ENCODE measurements around the gene AGAP3. TPM values are rescaled to one million over a fixed set of nuclear protein-coding genes. Genes with fewer than 3 reads are reported as not detected.

Gene AGAP3
- total and polyA plus RNA-seq, 2 donors from 2014 or later: 35.8 to 64.4 TPM

GRCh38 chr7:151060416-151061212, 25.7 kb upstream of the AGAP3 start:
- peak overlapping the region; percentile 26 to 95 (median 37) for H3K9ac ChIP-seq (ENCODE audit: low read length in 3 of 3)
- no peaks in the 10 kb centered on the region for H3K27me3 ChIP-seq (ENCODE audit: control insufficient read depth, insufficient read depth, low read length)
- DNase-seq (peak in 4 of 5 donors; percentile 39 to 84 (median 51)), FAIRE-seq (no peak)
- H3K27ac ChIP-seq (ENCODE audit: low read depth in 2 of 2, low read length in 2 of 2): peak overlapping the region; percentile 99 to 100
- peak overlapping the region; percentile 56 to 93 (median 71) for H3K4me3 ChIP-seq (ENCODE audit: low read length in 3 of 3)
- no peak for TF ChIP-seq CTCF (IDR thresholded peaks at IDR 0.05; ENCODE audit: borderline replicate concordance, extremely low read depth, insufficient read depth)
- intact Hi-C loops (cut with DNase I): no loop called here
- peaks cover 4 to 38% (median 19%) of the 10 kb centered on the region in 3 donors for H3K4me1 ChIP-seq (ENCODE audit: control insufficient read depth in 2 of 3, insufficient read depth in 2 of 3, low read depth in 1 of 3, low read length in 3 of 3)
- H3K36me3 ChIP-seq (ENCODE audit: control insufficient read depth in 2 of 3, insufficient read depth in 3 of 3, low read length in 3 of 3): peaks cover 0 to 11% (median 7%) of the 10 kb centered on the region in 3 donors
- no peaks in the 10 kb centered on the region for H3K9me3 ChIP-seq (ENCODE audit: control insufficient read depth in 2 of 3, insufficient read depth in 1 of 3, low read length in 3 of 3)

- Histone ChIP-seq H3K9me3 (ENCODE audit: control insufficient read depth in 2 of 3, insufficient read depth in 1 of 3, low read length in 3 of 3) (no peaks in the 10 kb centered on the region), H3K4me3 (ENCODE audit: low read length in 3 of 3) (no peak overlapping the region), H3K27me3 (ENCODE audit: control insufficient read depth, insufficient read depth, low read length) (no peaks in the 10 kb centered on the region), H3K9ac (ENCODE audit: low read length in 3 of 3) (no peak overlapping the region), H3K27ac (ENCODE audit: low read depth in 2 of 2, low read length in 2 of 2) (peak overlapping the region; percentile 11 to 30), H3K36me3 (ENCODE audit: control insufficient read depth in 2 of 3, insufficient read depth in 3 of 3, low read length in 3 of 3) (peaks cover 0 to 11% (median 7%) of the 10 kb centered on the region in 3 donors), H3K4me1 (ENCODE audit: control insufficient read depth in 2 of 3, insufficient read depth in 2 of 3, low read depth in 1 of 3, low read length in 3 of 3) (peaks cover 4 to 38% (median 19%) of the 10 kb centered on the region in 3 donors)
- FAIRE-seq (no peak), DNase-seq (no peak)
- TF ChIP-seq CTCF (IDR thresholded peaks at IDR 0.05; ENCODE audit: borderline replicate concordance, extremely low read depth, insufficient read depth): no peak
- intact Hi-C loops (cut with DNase I): no loop called here
Measured at GRCh38 chr7:151061213-151062110, 24.8 kb upstream of the AGAP3 start.

- H3K27me3 ChIP-seq (ENCODE audit: control insufficient read depth, insufficient read depth, low read length): no peaks in the 10 kb centered on the region
- DNase-seq: no peak
- H3K9ac ChIP-seq (ENCODE audit: low read length in 3 of 3): no peak overlapping the region
- no peak for TF ChIP-seq CTCF (IDR thresholded peaks at IDR 0.05; ENCODE audit: borderline replicate concordance, extremely low read depth, insufficient read depth)
- intact Hi-C loops (cut with DNase I): no loop called here
- no peak for FAIRE-seq
- H3K4me3 ChIP-seq (ENCODE audit: low read length in 3 of 3): no peak overlapping the region
- H3K36me3 ChIP-seq (ENCODE audit: control insufficient read depth in 2 of 3, insufficient read depth in 3 of 3, low read length in 3 of 3): peaks cover 0 to 17% (median 10%) of the 10 kb centered on the region in 3 donors
- no peaks in the 10 kb centered on the region for H3K9me3 ChIP-seq (ENCODE audit: control insufficient read depth in 2 of 3, insufficient read depth in 1 of 3, low read length in 3 of 3)
- no peak overlapping the region for H3K27ac ChIP-seq (ENCODE audit: low read depth in 2 of 2, low read length in 2 of 2)
- peaks cover 4 to 32% (median 17%) of the 10 kb centered on the region in 3 donors for H3K4me1 ChIP-seq (ENCODE audit: control insufficient read depth in 2 of 3, insufficient read depth in 2 of 3, low read depth in 1 of 3, low read length in 3 of 3)
Measured at GRCh38 chr7:151062111-151062398, 24.2 kb upstream of the AGAP3 start.
